ENCODE results near the gene PLS1. TPM values are rescaled to one million over a fixed set of nuclear protein-coding genes. Genes with fewer than 3 reads are reported as not detected.

PLS1 gene
- total RNA-seq, 1 experiment from 2014 or later, result 53.8 TPM

- no peak for DNase-seq
- Histone ChIP-seq H4K20me1 (ENCODE audit: insufficient read depth) (no peaks in the 10 kb centered on the region), H3K4me2 (no peak overlapping the region), H3K4me3 (no peak overlapping the region), H3K9me3 (ENCODE audit: insufficient read depth, low read depth) (no peaks in the 10 kb centered on the region), H3K79me2 (ENCODE audit: low read depth) (no peaks in the 10 kb centered on the region), H3K27ac (no peak overlapping the region), H3K9me2 (ENCODE audit: insufficient read depth) (no peaks in the 10 kb centered on the region), H3K4me1 (replicated peaks; ENCODE audit: insufficient read depth) (no peaks in the 10 kb centered on the region), H2AFZ (no peak overlapping the region), H3K36me3 (ENCODE audit: low read depth) (no peaks in the 10 kb centered on the region), H3K27me3 (ENCODE audit: insufficient read depth, low read depth) (no peaks in the 10 kb centered on the region), H3F3A (ENCODE audit: insufficient read depth, low read depth) (no peaks in the 10 kb centered on the region)
- CTCF ChIA-PET, result no interaction called here
- no peak for TF ChIP-seq EZH2 (IDR thresholded peaks at IDR 0.05; ENCODE audit: low read depth)
- TF ChIP-seq CTCF (conservative IDR thresholded peaks at IDR 0.05), result no peak
- no TSS peak for BruUV-seq (replicated peaks)
- intact Hi-C loops (cut with micrococcal nuclease; ENCODE audit: unreplicated experiment), result no loop called here
- POLR2A ChIA-PET (ENCODE audit: unreplicated experiment), result no interaction called here
Measured at GRCh38 chr3:142734834-142735233, 138.6 kb downstream of the PLS1 start.

GRCh38 chr3:142735462-142735861 lies 139.3 kb downstream of the PLS1 start:
- Histone ChIP-seq H3K36me3 (ENCODE audit: low read depth) (no peaks in the 10 kb centered on the region), H3K79me2 (ENCODE audit: low read depth) (no peaks in the 10 kb centered on the region), H4K20me1 (ENCODE audit: insufficient read depth) (no peaks in the 10 kb centered on the region), H3K27ac (no peak overlapping the region), H3K4me3 (no peak overlapping the region), H3K4me1 (replicated peaks; ENCODE audit: insufficient read depth) (no peaks in the 10 kb centered on the region), H3K4me2 (no peak overlapping the region), H2AFZ (no peak overlapping the region), H3K9me3 (ENCODE audit: insufficient read depth, low read depth) (no peaks in the 10 kb centered on the region), H3K9me2 (ENCODE audit: insufficient read depth) (no peaks in the 10 kb centered on the region), H3K27me3 (ENCODE audit: insufficient read depth, low read depth) (no peaks in the 10 kb centered on the region), H3F3A (ENCODE audit: insufficient read depth, low read depth) (no peaks in the 10 kb centered on the region)
- TF ChIP-seq CTCF (conservative IDR thresholded peaks at IDR 0.05), result no peak
- no peak for TF ChIP-seq EZH2 (IDR thresholded peaks at IDR 0.05; ENCODE audit: low read depth)
- no peak for DNase-seq
- ChIA-PET CTCF (no interaction called here), POLR2A (ENCODE audit: unreplicated experiment) (interaction anchor here (0.7 kb wide), 1 partner anchor 532 kb away, joined by 9 read pairs; no protein-coding TSS in a partner anchor)
- no TSS peak for BruUV-seq (replicated peaks)
- intact Hi-C loops (cut with micrococcal nuclease; ENCODE audit: unreplicated experiment), result no loop called here

- H2AFZ ChIP-seq, result no peak overlapping the region
- ChIA-PET POLR2A (ENCODE audit: unreplicated experiment) (no interaction called here), CTCF (no interaction called here)
- H3K9me3 ChIP-seq (ENCODE audit: insufficient read depth, low read depth), result no peaks in the 10 kb centered on the region
- no peak overlapping the region for H3K27ac ChIP-seq
- no peaks in the 10 kb centered on the region for H3K4me1 ChIP-seq (replicated peaks; ENCODE audit: insufficient read depth)
- H3K4me2 ChIP-seq, result no peak overlapping the region
- intact Hi-C loops (cut with micrococcal nuclease; ENCODE audit: unreplicated experiment), result no loop called here
- no peak overlapping the region for H3K4me3 ChIP-seq
- BruUV-seq (replicated peaks), result no TSS peak
- no peaks in the 10 kb centered on the region for H3F3A ChIP-seq (ENCODE audit: insufficient read depth, low read depth)
- no peak for TF ChIP-seq EZH2 (IDR thresholded peaks at IDR 0.05; ENCODE audit: low read depth)
- TF ChIP-seq CTCF (conservative IDR thresholded peaks at IDR 0.05), result no peak
- no peaks in the 10 kb centered on the region for H4K20me1 ChIP-seq (ENCODE audit: insufficient read depth)
- no peak for DNase-seq
- no peaks in the 10 kb centered on the region for H3K27me3 ChIP-seq (ENCODE audit: insufficient read depth, low read depth)
- H3K9me2 ChIP-seq (ENCODE audit: insufficient read depth), result no peaks in the 10 kb centered on the region
- no peaks in the 10 kb centered on the region for H3K79me2 ChIP-seq (ENCODE audit: low read depth)
- H3K36me3 ChIP-seq (ENCODE audit: low read depth), result no peaks in the 10 kb centered on the region
Measured at GRCh38 chr3:142738396-142738795, 142.2 kb downstream of the PLS1 start.

All from PC-9 (cell line).